Gastrocnemius medialis (tissue), 4 donors: ENCODE data around the gene HSPB6. TPM values are rescaled to one million over a fixed set of nuclear protein-coding genes. Genes with fewer than 3 reads are reported as not detected.

Experiments
- ATAC-seq, 2 donors: fragments of 150-250 bp; one replicate each; pipeline ENCODE4 v1.9.1; 2016
- DNase-seq, 2 donors: peaks; one replicate each; pipeline ENCODE4 v3.0.0-alpha.2; 2019
- H3K27ac ChIP-seq, 4 donors: fragments of 200-600 bp; sonication (generic); 1 replicate in 1 of 4; 2 replicates in 3 of 4; pipeline ENCODE4 v1.5.1; 2016 to 2018; ENCODE audit warnings: mild to moderate bottlenecking in 2 of 4, moderate library complexity in 1 of 4
- H3K27me3 ChIP-seq, 3 donors: fragments of 200-600 bp; sonication (generic) in 2 of 3; 1 replicate in 1 of 3; 2 replicates in 2 of 3; pipeline versions ENCODE4 v1.5.1 to v1.6.0; 2016 to 2019; ENCODE audit warnings: mild to moderate bottlenecking in 1 of 3, moderate library complexity in 1 of 3
- H3K36me3 ChIP-seq, 2 donors: fragments of 200-600 bp; sonication (generic) in 1 of 2; one replicate each; pipeline ENCODE4 v1.5.1; 2017 to 2018
- H3K4me1 ChIP-seq, 2 donors: fragments of 200-600 bp; sonication (generic) in 1 of 2; one replicate each; pipeline ENCODE4 v1.5.1; 2016 to 2017; ENCODE audit warnings: mild to moderate bottlenecking in 2 of 2
- H3K4me3 ChIP-seq, 4 donors: fragments of 200-600 bp; sonication (generic) in 3 of 4; 1 replicate in 1 of 4; 2 replicates in 3 of 4; pipeline ENCODE4 v1.5.1; 2016 to 2019; ENCODE audit warnings: mild to moderate bottlenecking in 2 of 4
- H3K9me3 ChIP-seq, 3 donors: fragments of 200-600 bp; sonication (generic) in 2 of 3; 1 replicate in 1 of 3; 2 replicates in 2 of 3; pipeline ENCODE4 v1.5.1; 2016 to 2019
- POLR2A ChIP-seq, 2 donors: fragments of 450-650 bp; IDR thresholded peaks; one replicate each; pipeline ENCODE4 v1.6.1; 2017; ENCODE audit warnings: antibody characterized with exemption in 2 of 2, mild to moderate bottlenecking in 2 of 2, moderate library complexity in 2 of 2
- in situ Hi-C, 4 donors: fragments of 200-750 bp; cut with MboI; loops; one replicate each; pipeline versions ENCODE4 v1.15.0 to v1.8.0; 2017; ENCODE audit warnings: low sequenced_read_pairs in 4 of 4
- intact Hi-C: fragments of 100-400 bp; cut with DNase I; formaldehyde crosslinking; loops from one replicate; pipeline ENCODE4 v1.15.1; 2023; ENCODE audit warnings: low total_unique reads
- total RNA-seq, 4 donors: library from RNA; depleted of rRNA; stranded (reverse); fragments of >200 nt; gene quantifications; one replicate each; pipeline versions ENCODE4 v1.1.0 to v1.2.3, GENCODE V29; 2016
- TF ChIP-seq, protein P1 (sequence below), 5 experiments: fragments of 450-650 bp in 3 of 5; fragments of 200-600 bp in 2 of 5; sonication (generic) in 2 of 5; IDR thresholded peaks in 4 of 5; conservative IDR thresholded peaks in 1 of 5; 1 replicate in 4 of 5; 2 replicates in 1 of 5; pipeline ENCODE4 v1.5.1; 2016 to 2019; ENCODE audit warnings: antibody characterized with exemption in 5 of 5, mild to moderate bottlenecking in 3 of 5, moderate library complexity in 3 of 5

HSPB6 gene
- total RNA-seq, 4 donors from 2014 or later = 79.8 to 241 (median 139) TPM

DNA sequence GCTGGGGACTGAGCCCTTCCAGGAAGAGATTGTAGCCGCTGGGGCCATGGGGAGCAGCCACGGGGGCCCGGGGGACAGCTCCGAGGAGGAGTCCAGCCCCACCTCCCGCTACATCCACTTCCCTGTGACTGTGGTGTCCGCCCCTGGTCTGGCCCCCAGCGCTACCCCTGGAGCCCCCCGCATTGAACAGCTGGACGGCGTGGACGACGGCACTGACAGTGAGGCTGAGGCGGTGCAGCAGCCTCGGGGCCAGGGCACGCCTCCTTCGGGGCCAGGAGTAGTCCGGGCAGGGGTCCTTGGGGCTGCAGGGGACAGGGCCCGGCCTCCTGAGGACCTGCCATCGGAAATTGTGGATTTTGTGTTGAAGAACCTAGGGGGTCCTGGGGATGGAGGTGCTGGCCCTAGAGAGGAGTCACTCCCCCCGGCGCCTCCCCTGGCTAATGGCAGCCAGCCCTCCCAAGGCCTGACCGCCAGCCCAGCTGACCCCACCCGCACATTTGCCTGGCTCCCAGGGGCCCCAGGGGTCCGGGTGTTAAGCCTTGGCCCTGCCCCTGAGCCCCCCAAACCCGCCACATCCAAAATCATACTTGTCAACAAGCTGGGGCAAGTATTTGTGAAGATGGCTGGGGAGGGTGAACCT is 24.2 kb downstream of the HSPB6 start:
- Histone ChIP-seq H3K9me3 (no peaks in the 10 kb centered on the region), H3K36me3 (peaks cover 0 to 97% of the 10 kb centered on the region in 2 donors), H3K4me3 (no peak overlapping the region), H3K4me1 (no peaks in the 10 kb centered on the region), H3K27ac (no peak overlapping the region), H3K27me3 (no peaks in the 10 kb centered on the region)
- in situ Hi-C loops = no loop called here
- no peak for TF ChIP-seq POLR2A (IDR thresholded peaks at IDR 0.05)
- TF ChIP-seq, protein P1, sequence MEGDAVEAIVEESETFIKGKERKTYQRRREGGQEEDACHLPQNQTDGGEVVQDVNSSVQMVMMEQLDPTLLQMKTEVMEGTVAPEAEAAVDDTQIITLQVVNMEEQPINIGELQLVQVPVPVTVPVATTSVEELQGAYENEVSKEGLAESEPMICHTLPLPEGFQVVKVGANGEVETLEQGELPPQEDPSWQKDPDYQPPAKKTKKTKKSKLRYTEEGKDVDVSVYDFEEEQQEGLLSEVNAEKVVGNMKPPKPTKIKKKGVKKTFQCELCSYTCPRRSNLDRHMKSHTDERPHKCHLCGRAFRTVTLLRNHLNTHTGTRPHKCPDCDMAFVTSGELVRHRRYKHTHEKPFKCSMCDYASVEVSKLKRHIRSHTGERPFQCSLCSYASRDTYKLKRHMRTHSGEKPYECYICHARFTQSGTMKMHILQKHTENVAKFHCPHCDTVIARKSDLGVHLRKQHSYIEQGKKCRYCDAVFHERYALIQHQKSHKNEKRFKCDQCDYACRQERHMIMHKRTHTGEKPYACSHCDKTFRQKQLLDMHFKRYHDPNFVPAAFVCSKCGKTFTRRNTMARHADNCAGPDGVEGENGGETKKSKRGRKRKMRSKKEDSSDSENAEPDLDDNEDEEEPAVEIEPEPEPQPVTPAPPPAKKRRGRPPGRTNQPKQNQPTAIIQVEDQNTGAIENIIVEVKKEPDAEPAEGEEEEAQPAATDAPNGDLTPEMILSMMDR (IDR thresholded peaks at IDR 0.05 in 4 of 5, conservative IDR thresholded peaks at IDR 0.05 in 1 of 5) = no peak
- DNase-seq (no peak), ATAC-seq (no peak)
- intact Hi-C loops = no loop called here

DNA sequence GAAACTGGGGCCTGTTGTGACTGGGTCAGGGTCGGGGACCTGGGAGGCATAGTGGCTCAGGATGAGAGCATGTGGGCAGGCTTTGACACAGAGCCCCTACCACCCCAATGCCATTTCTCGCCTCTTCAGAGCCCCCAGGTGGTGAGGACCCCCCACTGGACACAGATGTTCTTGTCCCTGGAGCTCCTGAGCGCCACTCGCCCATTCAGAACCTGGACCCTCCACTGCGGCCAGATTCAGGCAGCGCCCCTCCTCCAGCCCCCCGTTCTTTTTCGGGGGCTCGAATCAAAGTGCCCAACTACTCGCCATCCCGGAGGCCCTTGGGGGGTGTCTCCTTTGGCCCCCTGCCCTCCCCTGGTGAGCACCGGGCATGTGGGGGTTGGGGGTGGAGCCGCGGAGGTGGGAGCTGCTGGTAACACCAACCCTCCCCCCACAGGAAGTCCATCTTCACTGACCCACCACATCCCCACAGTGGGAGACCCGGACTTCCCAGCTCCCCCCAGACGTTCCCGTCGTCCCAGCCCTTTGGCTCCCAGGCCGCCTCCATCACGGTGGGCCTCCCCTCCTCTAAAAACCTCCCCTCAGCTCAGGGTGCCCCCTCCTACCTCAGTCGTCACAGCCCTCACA is 24.9 kb downstream of the HSPB6 start:
- Histone ChIP-seq H3K27me3 (no peaks in the 10 kb centered on the region), H3K4me1 (no peaks in the 10 kb centered on the region), H3K27ac (no peak overlapping the region), H3K4me3 (no peak overlapping the region), H3K9me3 (no peaks in the 10 kb centered on the region), H3K36me3 (peaks cover 0 to 97% of the 10 kb centered on the region in 2 donors)
- DNase-seq (no peak), ATAC-seq (no peak)
- no peak for TF ChIP-seq POLR2A (IDR thresholded peaks at IDR 0.05)
- TF ChIP-seq, protein P1 (IDR thresholded peaks at IDR 0.05 in 4 of 5, conservative IDR thresholded peaks at IDR 0.05 in 1 of 5) = no peak
- in situ Hi-C loops (no loop called here), intact Hi-C loops (no loop called here)

DNA sequence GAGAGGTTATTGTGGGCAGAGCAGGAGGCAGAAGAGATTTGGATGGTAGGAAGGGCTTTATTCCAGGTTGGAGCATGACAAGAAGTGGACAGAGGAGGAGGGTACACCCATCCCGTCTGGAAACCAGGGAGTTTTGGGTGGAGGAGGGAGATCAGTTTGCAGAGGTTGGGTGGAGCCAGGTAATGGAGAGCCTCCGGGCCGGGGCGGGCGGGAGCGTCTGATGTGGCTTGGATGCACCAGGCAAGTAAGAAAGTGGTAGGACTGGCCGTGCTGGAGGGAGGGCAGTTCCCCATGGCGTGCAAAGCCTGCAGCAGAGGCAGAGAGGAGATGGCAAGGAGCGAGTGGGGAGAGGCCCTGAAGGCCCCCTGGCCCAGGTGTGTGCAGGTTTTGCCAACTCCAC is 25.5 kb downstream of the HSPB6 start:
- no peak for ATAC-seq
- H3K36me3 ChIP-seq = peaks cover 0 to 96% of the 10 kb centered on the region in 2 donors
- no peak for TF ChIP-seq POLR2A (IDR thresholded peaks at IDR 0.05)
- TF ChIP-seq, protein P1 (IDR thresholded peaks at IDR 0.05 in 4 of 5, conservative IDR thresholded peaks at IDR 0.05 in 1 of 5) = no peak

DNA sequence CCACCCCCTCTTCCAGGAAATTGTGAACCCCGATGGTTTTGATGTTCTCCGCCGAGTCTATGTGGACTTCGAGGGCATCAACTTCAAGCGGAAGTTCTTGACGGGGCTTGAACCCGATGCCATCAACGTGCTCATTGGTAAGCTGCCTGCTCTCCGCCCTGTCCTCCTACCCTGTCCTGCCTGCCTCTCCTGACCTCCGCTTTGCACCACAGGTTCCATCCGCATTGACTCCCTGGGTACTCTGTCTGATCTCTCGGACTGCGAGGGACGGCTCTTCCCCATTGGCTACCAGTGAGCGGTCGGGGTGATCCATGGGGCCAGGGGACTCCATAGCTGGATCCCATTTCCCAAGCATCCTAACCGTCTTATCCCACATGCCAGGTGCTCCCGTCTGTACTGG is 26.5 kb downstream of the HSPB6 start:
- no peaks in the 10 kb centered on the region for H3K4me1 ChIP-seq
- ATAC-seq (no peak), DNase-seq (no peak)
- H3K27ac ChIP-seq = no peak overlapping the region
- no peak for TF ChIP-seq POLR2A (IDR thresholded peaks at IDR 0.05)
- TF ChIP-seq, protein P1 (IDR thresholded peaks at IDR 0.05 in 4 of 5, conservative IDR thresholded peaks at IDR 0.05 in 1 of 5) = no peak
- H3K36me3 ChIP-seq = peaks cover 4 to 96% of the 10 kb centered on the region in 2 donors
- H3K9me3 ChIP-seq = no peaks in the 10 kb centered on the region
- no peaks in the 10 kb centered on the region for H3K27me3 ChIP-seq
- in situ Hi-C loops (no loop called here), intact Hi-C loops (no loop called here)
- H3K4me3 ChIP-seq = no peak overlapping the region

More for the DNA sequence above, 25.5 kb downstream of the HSPB6 start:
- no peaks in the 10 kb centered on the region for H3K4me1 ChIP-seq
- H3K9me3 ChIP-seq = no peaks in the 10 kb centered on the region
- H3K27ac ChIP-seq = no peak overlapping the region
- intact Hi-C loops = no loop called here
- in situ Hi-C loops = no loop called here
- H3K27me3 ChIP-seq = no peaks in the 10 kb centered on the region
- no peak for DNase-seq
- H3K4me3 ChIP-seq = no peak overlapping the region
